H1 (cell line): ENCODE measurements around the gene PAK6. TPM values are rescaled to one million over a fixed set of nuclear protein-coding genes. Genes with fewer than 3 reads are reported as not detected.

Source experiments
- ASH2L ChIP-seq: fragments of 200-600, 300-600 bp; sonication (generic); IDR thresholded peaks from one replicate; pipeline ENCODE4 v1.7.1; 2017; ENCODE audit warnings: low read length
- BCL11A ChIP-seq, 2 experiments: IDR thresholded peaks; one replicate each; pipeline ENCODE4 v1.6.1; 2011; ENCODE audit warnings: low read depth in 2 of 2, low read length in 2 of 2, mild to moderate bottlenecking in 2 of 2
- CEBPB ChIP-seq: IDR thresholded peaks from 2 replicates; pipeline ENCODE4 v1.6.1; 2012; ENCODE audit warnings: low read depth, low read length
- CHD1 ChIP-seq: IDR thresholded peaks from 2 replicates; pipeline ENCODE4 v1.6.1; 2012; ENCODE audit warnings: low read depth, low read length, improper control_type of control experiment
- E2F6 ChIP-seq: IDR thresholded peaks from 2 replicates; pipeline ENCODE4 v1.6.1; 2012; ENCODE audit warnings: inconsistent platforms
- EGR1 ChIP-seq: IDR thresholded peaks from 2 replicates; pipeline ENCODE4 v1.6.1; 2011; ENCODE audit warnings: low read depth, low read length, borderline replicate concordance
- GTF2F1 ChIP-seq: IDR thresholded peaks from 2 replicates; pipeline ENCODE4 v1.6.1; 2012; ENCODE audit warnings: low read depth, low read length, improper control_type of control experiment, borderline replicate concordance
- JUN ChIP-seq: IDR thresholded peaks from 2 replicates; pipeline ENCODE4 v1.6.1; 2011; ENCODE audit warnings: low read depth, mild to moderate bottlenecking, improper control_type of control experiment, low read length
- JUND ChIP-seq: IDR thresholded peaks from 2 replicates; pipeline ENCODE4 v1.6.1; 2011; ENCODE audit warnings: mild to moderate bottlenecking, improper control_type of control experiment, low read length
- KDM4A ChIP-seq: IDR thresholded peaks from one replicate; pipeline ENCODE4 v1.7.1; 2012; ENCODE audit warnings: low read depth, mild to moderate bottlenecking, moderate library complexity, low read length, inconsistent platforms; ENCODE audit not compliant: severe bottlenecking
- MAFK ChIP-seq: IDR thresholded peaks from 2 replicates; pipeline ENCODE4 v1.6.1; 2012; ENCODE audit warnings: low read depth, mild to moderate bottlenecking, improper control_type of control experiment, low read length
- PHF8 ChIP-seq: fragments of 200-600 bp; sonication (generic); conservative IDR thresholded peaks from 2 replicates; pipeline ENCODE4 v1.7.1; 2012; ENCODE audit warnings: low read depth, mild to moderate bottlenecking, inconsistent platforms, low read length, moderate library complexity
- RAD21 ChIP-seq, 2 experiments: IDR thresholded peaks in 1 of 2; conservative IDR thresholded peaks in 1 of 2; 2 replicates each; pipeline ENCODE4 v1.6.1; 2011; ENCODE audit warnings: low read depth in 2 of 2, low read length in 2 of 2, improper control_type of control experiment in 1 of 2, inconsistent platforms in 1 of 2, mild to moderate bottlenecking in 1 of 2, moderate library complexity in 1 of 2
- RFX5 ChIP-seq: IDR thresholded peaks from 2 replicates; pipeline ENCODE4 v1.6.1; 2011; ENCODE audit warnings: low read depth, low read length, improper control_type of control experiment, borderline replicate concordance
- RXRA ChIP-seq: IDR thresholded peaks from 2 replicates; pipeline ENCODE4 v1.6.1; 2011; ENCODE audit warnings: low read depth, mild to moderate bottlenecking, low read length, moderate library complexity; ENCODE audit not compliant: insufficient read depth
- SAP30 ChIP-seq: fragments of 300-600 bp; sonication (generic); IDR thresholded peaks from 2 replicates; pipeline ENCODE4 v1.7.1; 2012; ENCODE audit warnings: low read length, moderate library complexity, mild to moderate bottlenecking, inconsistent platforms; ENCODE audit not compliant: insufficient read depth, insufficient replicate concordance
- SIN3A ChIP-seq, 2 experiments: IDR thresholded peaks in 1 of 2; conservative IDR thresholded peaks in 1 of 2; 2 replicates each; pipeline ENCODE4 v1.6.1; 2011 to 2012; ENCODE audit warnings: low read length in 2 of 2, improper control_type of control experiment in 1 of 2, low read depth in 1 of 2, mild to moderate bottlenecking in 1 of 2
- TAF1 ChIP-seq: IDR thresholded peaks from 2 replicates; pipeline ENCODE4 v1.6.1; 2011; ENCODE audit warnings: mild to moderate bottlenecking, low read depth, low read length
- TAF7 ChIP-seq: optimal IDR thresholded peaks from 2 replicates; pipeline ENCODE3; 2011; ENCODE audit warnings: low read depth, mild to moderate bottlenecking, inconsistent platforms, low read length, moderate library complexity, borderline replicate concordance
- TCF12 ChIP-seq: IDR thresholded peaks from 2 replicates; pipeline ENCODE4 v1.6.1; 2011; ENCODE audit warnings: low read depth, mild to moderate bottlenecking, low read length
- YY1 ChIP-seq: IDR thresholded peaks from 2 replicates; pipeline ENCODE4 v1.6.1; 2011; ENCODE audit warnings: low read depth, mild to moderate bottlenecking, low read length
- polyA plus RNA-seq, 7 experiments: library from polyadenylated mRNA; depleted of rRNA in 3 of 7; stranded (reverse) in 5 of 7; unstranded in 2 of 7; fragments of >200 nt in 5 of 7; fragments of 200-250 nt in 2 of 7; gene quantifications; 1 replicate in 5 of 7; 2 replicates in 1 of 7; 4 replicates in 1 of 7; pipeline versions ENCODE4 v1.2.1 to v1.2.3, GENCODE V29; 2011 to 2013; ENCODE audit warnings: missing spikeins in 2 of 7, mixed read lengths in 2 of 7
- total RNA-seq: library from RNA; stranded (reverse); fragmentation: NEBNext Ultra II Directional; extraction: Animal tissue kit (Norgen Biotek cat#: 25700); gene quantifications from 2 replicates; pipeline ENCODE4 v1.2.1, GENCODE V29; 2021
- TF ChIP-seq, protein P1 (sequence below): IDR thresholded peaks from 2 replicates; pipeline ENCODE4 v1.6.1; 2011; ENCODE audit warnings: low read depth, mild to moderate bottlenecking, low read length; ENCODE audit not compliant: insufficient read depth

The PAK6 gene
- total and polyA plus RNA-seq, 2 of the 8 experiments (the other 6 are each of a cell fraction or from before 2014, with no cell fraction given) = 6.9 to 9.4 TPM

GRCh38 chr15:40280260-40281056, 41.6 kb downstream of the PAK6 start (continued):
- TF ChIP-seq RAD21 (IDR thresholded peaks at IDR 0.05 in 1 of 2, conservative IDR thresholded peaks at IDR 0.05 in 1 of 2; ENCODE audit: low read depth in 2 of 2, low read length in 2 of 2) = no peak
- TF ChIP-seq PHF8 = no peak
- no peak for TF ChIP-seq GTF2F1
- no peak for TF ChIP-seq SAP30
- 0 out of 2 replicates have a peak, but pooled peaks have one; percentile 7 for TF ChIP-seq EGR1
- no peak for TF ChIP-seq CHD1
- no peak for TF ChIP-seq TCF12
- TF ChIP-seq RXRA = no peak
- no peak for TF ChIP-seq TAF7
- no peak for TF ChIP-seq JUND
- TF ChIP-seq CEBPB = no peak
- no peak for TF ChIP-seq YY1
- no peak for TF ChIP-seq JUN
- TF ChIP-seq BCL11A (IDR thresholded peaks at IDR 0.05; ENCODE audit: low read depth in 2 of 2, low read length in 2 of 2) = no peak
- TF ChIP-seq TAF1 = no peak
- TF ChIP-seq, protein P1, sequence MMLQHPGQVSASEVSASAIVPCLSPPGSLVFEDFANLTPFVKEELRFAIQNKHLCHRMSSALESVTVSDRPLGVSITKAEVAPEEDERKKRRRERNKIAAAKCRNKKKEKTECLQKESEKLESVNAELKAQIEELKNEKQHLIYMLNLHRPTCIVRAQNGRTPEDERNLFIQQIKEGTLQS = no peak
- no peak for TF ChIP-seq MAFK
- no peak for TF ChIP-seq SIN3A (conservative IDR thresholded peaks at IDR 0.05 in 1 of 2, IDR thresholded peaks at IDR 0.05 in 1 of 2; ENCODE audit: low read depth in 1 of 2, low read length in 2 of 2)
- peak; percentile 13 for TF ChIP-seq ASH2L
- TF ChIP-seq E2F6 = peak; percentile 67; the same call in 1 of the 2 replicates
- TF ChIP-seq KDM4A = no peak
- no peak for TF ChIP-seq RFX5
